HEK293T (cell line): ENCODE measurements around the gene PTPRD.

Source experiments
- CTCF ChIA-PET: fragments of 350-600 bp; formaldehyde crosslinking; extraction: SDS; loops from one replicate; lab custom pipeline; 2021; ENCODE audit warnings: antibody characterized with exemption, inconsistent platforms; lab: Yijun Ruan, JAX
- POLR2A ChIA-PET: fragments of 350-600 bp; formaldehyde crosslinking; extraction: SDS; loops from one replicate; lab custom pipeline; 2020; ENCODE audit warnings: antibody characterized with exemption, inconsistent platforms; lab: Yijun Ruan, JAX
- DNase-seq: peaks from one replicate; pipeline ENCODE4 v3.0.0; 2012; ENCODE audit warnings: mixed read lengths; ENCODE audit errors: extremely low spot score
- ARNT ChIP-seq: fragments of 450-650 bp; IDR thresholded peaks from 2 replicates; pipeline ENCODE4 v1.6.1; 2017; ENCODE audit warnings: mild to moderate bottlenecking
- BHLHE40 ChIP-seq: fragments of 450-650 bp; IDR thresholded peaks from 2 replicates; pipeline ENCODE4 v1.6.1; 2016; ENCODE audit warnings: mild to moderate bottlenecking, moderate library complexity, borderline replicate concordance
- CTBP1 ChIP-seq: fragments of 450-650 bp; IDR thresholded peaks from 2 replicates; pipeline ENCODE4 v1.6.1; 2016; ENCODE audit warnings: borderline replicate concordance
- ELF4 ChIP-seq: fragments of 450-650 bp; IDR thresholded peaks from 2 replicates; pipeline ENCODE4 v1.6.1; 2017; ENCODE audit warnings: antibody characterized with exemption
- FOXA1 ChIP-seq: fragments of 450-650 bp; IDR thresholded peaks from 2 replicates; pipeline ENCODE4 v1.6.1; 2016; ENCODE audit warnings: mild to moderate bottlenecking
- FOXK2 ChIP-seq: fragments of 450-650 bp; IDR thresholded peaks from 2 replicates; pipeline ENCODE4 v1.6.1; 2016; ENCODE audit warnings: mild to moderate bottlenecking
- FOXM1 ChIP-seq: fragments of 450-650 bp; IDR thresholded peaks from 2 replicates; pipeline ENCODE4 v1.6.1; 2017; ENCODE audit warnings: mild to moderate bottlenecking, borderline replicate concordance
- HDGF ChIP-seq: fragments of 450-650 bp; IDR thresholded peaks from 2 replicates; pipeline ENCODE4 v1.6.1; 2017; ENCODE audit warnings: antibody characterized with exemption, borderline replicate concordance
- L3MBTL2 ChIP-seq: fragments of 450-650 bp; conservative IDR thresholded peaks from 2 replicates; pipeline ENCODE4 v1.6.1; 2016; ENCODE audit warnings: mild to moderate bottlenecking
- LEF1 ChIP-seq: fragments of 450-650 bp; IDR thresholded peaks from 2 replicates; pipeline ENCODE4 v1.6.1; 2017; ENCODE audit warnings: mild to moderate bottlenecking, borderline replicate concordance
- NFRKB ChIP-seq: fragments of 450-650 bp; IDR thresholded peaks from 2 replicates; pipeline ENCODE4 v1.6.1; 2016; ENCODE audit warnings: mild to moderate bottlenecking, moderate library complexity
- SP1 ChIP-seq: fragments of 450-650 bp; IDR thresholded peaks from 2 replicates; pipeline ENCODE4 v1.6.1; 2017
- SUZ12 ChIP-seq: fragments of 450-650 bp; IDR thresholded peaks from 2 replicates; pipeline ENCODE4 v1.6.1; 2016; ENCODE audit warnings: mild to moderate bottlenecking
- TARDBP ChIP-seq: fragments of 450-650 bp; IDR thresholded peaks from 2 replicates; pipeline ENCODE4 v1.6.1; 2016
- ZNF384 ChIP-seq: fragments of 450-650 bp; IDR thresholded peaks from 2 replicates; pipeline ENCODE4 v1.6.1; 2016
- TF ChIP-seq, protein P1 (sequence below): fragments of 450-650 bp; IDR thresholded peaks from 2 replicates; pipeline ENCODE4 v1.6.1; 2016

Gene PTPRD

DNA sequence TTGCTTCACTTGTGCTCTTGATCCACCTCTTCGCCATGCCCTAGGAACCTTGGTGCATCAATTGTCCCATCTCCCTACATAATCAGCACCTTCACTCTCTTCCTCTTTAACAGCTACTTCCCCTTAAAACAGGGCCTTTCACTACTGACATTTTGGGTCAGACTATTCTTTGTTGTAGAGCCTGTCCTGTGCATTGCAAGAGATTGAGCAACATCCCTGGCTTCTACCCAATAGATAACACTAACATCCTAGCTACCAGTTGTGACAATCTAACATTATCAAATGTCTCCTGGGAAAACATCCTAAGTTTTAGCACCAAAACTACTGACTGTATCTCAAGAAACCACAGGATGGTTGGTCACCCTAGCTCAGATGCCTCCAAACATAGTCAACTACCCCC, 1958.9 kb downstream of the PTPRD start:
- ChIA-PET POLR2A (no interaction called here), CTCF (no interaction called here)
- DNase-seq: no peak
- TF ChIP-seq TARDBP: no peak
- TF ChIP-seq NFRKB: no peak
- TF ChIP-seq FOXM1: no peak

DNA sequence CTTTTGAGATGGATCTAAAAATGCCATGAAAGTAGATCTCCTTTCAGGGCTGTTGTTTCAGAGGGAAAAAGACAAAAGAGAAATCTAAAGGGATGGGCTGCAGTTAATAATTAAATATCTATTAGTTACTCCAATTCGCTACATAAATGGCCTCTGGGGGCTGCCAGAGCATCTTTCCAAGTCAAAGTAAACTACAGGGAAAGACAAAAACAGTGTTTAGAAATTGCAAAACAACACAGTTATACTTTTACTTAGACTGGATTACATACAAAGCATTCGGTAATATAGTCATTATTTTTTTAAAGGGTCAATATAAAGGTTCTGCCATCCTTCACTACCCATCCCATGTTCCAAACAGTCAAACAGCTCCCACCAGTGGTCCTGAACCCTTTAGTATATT, 1959.7 kb downstream of the PTPRD start:
- ChIA-PET CTCF (no interaction called here), POLR2A (no interaction called here)
- TF ChIP-seq TARDBP (no peak), HDGF (no peak), FOXK2 (no peak), FOXA1 (no peak), FOXM1 (no peak), NFRKB (no peak), CTBP1 (no peak)
- DNase-seq: no peak

DNA sequence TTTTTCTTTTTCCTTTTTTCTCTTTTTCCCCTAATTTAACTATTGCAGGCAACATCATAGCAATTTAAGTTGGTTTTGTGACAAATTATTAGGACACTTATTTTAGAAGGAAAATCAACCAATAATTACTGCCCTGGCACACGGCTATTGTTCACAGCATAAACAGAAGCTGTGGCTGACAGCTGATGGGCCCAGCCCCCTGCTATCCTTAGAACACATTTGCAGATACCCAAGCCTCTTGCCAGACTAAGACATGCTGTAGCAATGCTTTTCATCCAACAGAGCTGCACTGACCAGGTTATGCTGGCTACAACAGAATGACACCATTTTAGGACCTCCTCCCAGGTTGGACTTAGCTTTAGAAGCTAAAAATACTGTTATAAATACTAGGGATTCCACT, 1960.5 kb downstream of the PTPRD start:
- DNase-seq: no peak
- CTCF ChIA-PET: no interaction called here
- TF ChIP-seq L3MBTL2 (no peak), SP1 (no peak), NFRKB (no peak), ARNT (no peak), CTBP1 (no peak), FOXA1 (no peak), TARDBP (no peak), SUZ12 (no peak), ELF4 (no peak)
- TF ChIP-seq, protein P1, sequence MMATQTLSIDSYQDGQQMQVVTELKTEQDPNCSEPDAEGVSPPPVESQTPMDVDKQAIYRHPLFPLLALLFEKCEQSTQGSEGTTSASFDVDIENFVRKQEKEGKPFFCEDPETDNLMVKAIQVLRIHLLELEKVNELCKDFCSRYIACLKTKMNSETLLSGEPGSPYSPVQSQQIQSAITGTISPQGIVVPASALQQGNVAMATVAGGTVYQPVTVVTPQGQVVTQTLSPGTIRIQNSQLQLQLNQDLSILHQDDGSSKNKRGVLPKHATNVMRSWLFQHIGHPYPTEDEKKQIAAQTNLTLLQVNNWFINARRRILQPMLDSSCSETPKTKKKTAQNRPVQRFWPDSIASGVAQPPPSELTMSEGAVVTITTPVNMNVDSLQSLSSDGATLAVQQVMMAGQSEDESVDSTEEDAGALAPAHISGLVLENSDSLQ: no peak
- POLR2A ChIA-PET: no interaction called here

DNA sequence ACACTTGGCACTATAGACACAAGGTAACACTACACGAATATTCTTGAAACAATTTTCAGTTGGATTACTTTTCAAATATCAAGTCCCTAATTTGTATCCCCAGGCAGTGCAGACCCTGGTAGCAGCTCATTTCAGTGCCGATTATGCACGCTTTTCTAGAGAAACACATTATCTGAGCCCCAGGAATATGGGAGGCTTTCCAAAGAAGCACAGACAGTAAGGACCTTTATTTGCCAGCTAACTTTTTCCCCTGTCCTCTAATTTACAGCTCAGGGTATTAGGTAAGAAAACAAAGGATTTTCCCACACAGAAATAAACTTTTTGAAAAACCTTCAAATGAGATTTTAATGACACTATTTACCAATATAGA, 1961.0 kb downstream of the PTPRD start:
- no peak for DNase-seq
- no peak for TF ChIP-seq FOXK2
- TF ChIP-seq SP1: no peak
- TF ChIP-seq FOXA1: no peak
- no peak for TF ChIP-seq CTBP1
- no peak for TF ChIP-seq ARNT
- TF ChIP-seq HDGF: no peak
- ChIA-PET CTCF (no interaction called here), POLR2A (no interaction called here)

DNA sequence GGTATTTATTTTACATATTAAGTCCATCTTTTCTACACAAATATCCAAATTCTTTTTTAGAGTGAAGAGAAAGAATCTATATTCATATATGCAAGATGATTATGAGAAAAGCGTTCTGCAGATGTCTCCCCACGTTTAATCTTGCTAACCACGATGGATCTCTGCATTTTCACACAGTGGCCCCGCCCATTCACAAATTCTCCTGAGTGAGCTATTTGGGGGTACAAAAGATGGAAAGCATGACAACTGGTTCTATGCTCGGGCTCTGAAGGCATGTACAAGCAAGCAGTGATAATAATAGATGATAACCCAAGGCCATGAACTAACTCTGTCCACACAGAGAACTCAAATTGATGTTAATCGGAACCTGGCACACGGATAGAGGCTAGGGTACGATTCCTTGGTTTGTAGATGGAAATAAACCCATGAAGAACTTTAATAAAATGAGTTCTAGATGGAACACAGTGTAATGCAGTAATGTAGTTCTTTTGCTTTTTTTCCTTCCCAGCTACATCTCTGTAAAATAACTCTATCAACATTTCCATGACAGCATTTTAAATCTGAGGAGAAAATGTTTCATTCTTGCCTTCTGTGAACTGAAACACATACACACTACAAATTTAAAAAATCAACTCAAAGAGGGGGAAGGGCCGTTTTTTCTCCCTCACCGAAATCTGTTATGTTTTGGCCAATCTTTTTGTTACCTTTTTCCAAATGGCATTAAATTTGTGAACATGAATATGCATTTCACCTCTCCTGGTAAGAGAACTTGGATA, 1961.5 kb downstream of the PTPRD start:
- no peak for DNase-seq
- CTCF ChIA-PET: no interaction called here
- POLR2A ChIA-PET: no interaction called here
- no peak for TF ChIP-seq SUZ12
- no peak for TF ChIP-seq ARNT
- TF ChIP-seq FOXA1: no peak
- no peak for TF ChIP-seq LEF1
- TF ChIP-seq, protein P1: no peak
- no peak for TF ChIP-seq ZNF384
- no peak for TF ChIP-seq FOXM1
- TF ChIP-seq HDGF: no peak
- TF ChIP-seq TARDBP: no peak
- no peak for TF ChIP-seq NFRKB
- TF ChIP-seq ELF4: no peak
- TF ChIP-seq L3MBTL2: no peak
- TF ChIP-seq BHLHE40: no peak
- TF ChIP-seq SP1: no peak
- no peak for TF ChIP-seq CTBP1
- no peak for TF ChIP-seq FOXK2

DNA sequence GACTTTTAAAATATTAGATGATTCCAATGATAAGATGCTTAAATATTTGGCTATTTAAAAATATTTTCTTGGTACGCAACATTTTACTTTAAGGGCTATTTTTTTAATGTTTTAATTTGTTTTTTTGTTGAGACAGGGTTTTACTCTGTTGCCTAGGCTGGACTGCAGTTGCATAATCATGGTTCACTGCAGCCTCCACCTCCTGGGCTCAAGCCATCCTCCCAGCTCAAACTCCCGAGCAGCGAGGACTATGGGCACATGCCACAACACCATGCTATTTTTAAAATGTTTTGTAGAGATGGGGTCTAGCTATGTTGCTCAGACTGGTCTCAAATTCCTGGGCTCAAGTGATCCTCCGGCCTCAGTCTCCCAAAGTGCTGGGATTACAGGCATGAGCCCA, 1963.0 kb downstream of the PTPRD start:
- ChIA-PET POLR2A (no interaction called here), CTCF (no interaction called here)
- DNase-seq: no peak
- TF ChIP-seq FOXK2 (no peak), SP1 (no peak)

DNA sequence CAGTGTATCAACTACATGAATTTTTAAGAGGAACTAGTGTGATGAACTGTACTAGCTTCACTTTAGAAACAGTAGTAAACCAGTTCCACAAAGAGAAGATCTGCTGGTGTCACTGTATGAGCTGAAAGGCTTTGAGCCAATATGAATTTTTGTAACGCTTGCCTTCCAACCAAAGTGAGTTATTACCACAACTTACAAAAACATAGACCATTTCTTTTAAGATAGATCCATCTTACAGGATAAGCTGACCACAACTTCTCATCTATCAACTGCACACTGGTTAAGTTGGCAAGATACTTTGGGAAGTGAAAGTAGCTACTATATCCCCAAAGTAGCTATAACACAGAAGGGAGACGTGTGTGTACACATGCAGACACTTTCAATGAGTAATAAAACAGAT, 1963.6 kb downstream of the PTPRD start:
- POLR2A ChIA-PET: no interaction called here
- DNase-seq: no peak
- no peak for TF ChIP-seq TARDBP
- TF ChIP-seq, protein P1: no peak
- no peak for TF ChIP-seq L3MBTL2
- TF ChIP-seq FOXA1: no peak
- no peak for TF ChIP-seq FOXM1
- TF ChIP-seq LEF1: no peak
- TF ChIP-seq SP1: no peak
- TF ChIP-seq ARNT: no peak
- no peak for TF ChIP-seq ZNF384
- no peak for TF ChIP-seq CTBP1
- TF ChIP-seq SUZ12: no peak
- no peak for TF ChIP-seq HDGF
- TF ChIP-seq FOXK2: no peak
- TF ChIP-seq ELF4: no peak
- TF ChIP-seq BHLHE40: no peak
- TF ChIP-seq NFRKB: no peak
- CTCF ChIA-PET: no interaction called here
